Stimulated activated CD4-positive, alpha-beta T cell treated with anti-CD3 and anti-CD28 coated beads, Interleukin-2, amount 100 ng/mL, for 24 hours (primary cell): ENCODE measurements around the gene SHMT2.

Experiments
- DNase-seq, 2 donors: peaks; one replicate each; pipeline ENCODE4 v3.0.0-alpha.2; 2020

The SHMT2 gene

GRCh38 chr12:57229634-57230380 is at the start of gene SHMT2:
SHMT2 (plus strand) TSS chr12:57229711; CDS start chr12:57229779, 68 bp downstream.
- peak; percentile 94 for DNase-seq

- DNase-seq, result no peak
Measured at GRCh38 chr12:57180321-57180989, 49.1 kb upstream of the SHMT2 start.

GRCh38 chr12:57181072-57181471 is 48.4 kb upstream of the SHMT2 start:
- DNase-seq, result no peak

- no peak for DNase-seq
Measured at GRCh38 chr12:57181561-57182155, 47.9 kb upstream of the SHMT2 start.

- DNase-seq, result peak; percentile 88
Measured at GRCh38 chr12:57182918-57183575, 46.5 kb upstream of the SHMT2 start.

GRCh38 chr12:57183939-57184725 is 45.4 kb upstream of the SHMT2 start:
- no peak for DNase-seq

- no peak for DNase-seq
Measured at GRCh38 chr12:57185403-57185802, 44.1 kb upstream of the SHMT2 start.

GRCh38 chr12:57185906-57186508 is 43.5 kb upstream of the SHMT2 start:
- DNase-seq, result no peak

- no peak for DNase-seq
Measured at GRCh38 chr12:57187222-57188089, 42.1 kb upstream of the SHMT2 start.

- DNase-seq, result no peak
Measured at GRCh38 chr12:57188090-57188425, 41.5 kb upstream of the SHMT2 start.

- DNase-seq, result no peak
Measured at GRCh38 chr12:57190037-57190436, 39.5 kb upstream of the SHMT2 start.

- DNase-seq, result no peak
Measured at GRCh38 chr12:57190821-57191220, 38.7 kb upstream of the SHMT2 start.

- no peak for DNase-seq
Measured at GRCh38 chr12:57191410-57191809, 38.1 kb upstream of the SHMT2 start.

- no peak for DNase-seq
Measured at GRCh38 chr12:57192920-57193319, 36.6 kb upstream of the SHMT2 start.

GRCh38 chr12:57193706-57194245 is 35.7 kb upstream of the SHMT2 start:
- no peak for DNase-seq

- no peak for DNase-seq
Measured at GRCh38 chr12:57194253-57194652, 35.3 kb upstream of the SHMT2 start.

- DNase-seq, result no peak
Measured at GRCh38 chr12:57195186-57195585, 34.3 kb upstream of the SHMT2 start.

GRCh38 chr12:57195611-57196371 is 33.7 kb upstream of the SHMT2 start:
- DNase-seq, result no peak

- no peak for DNase-seq
Measured at GRCh38 chr12:57196439-57196838, 33.1 kb upstream of the SHMT2 start.

- DNase-seq, result no peak
Measured at GRCh38 chr12:57196956-57197355, 32.6 kb upstream of the SHMT2 start.
